Activated CD8-positive, alpha-beta T cell treated with anti-CD3 and anti-CD28 coated beads, Interleukin-2, amount 10 ng/mL, durations not matched to agents 7 days and 5 days (primary cell): ENCODE results near the gene CAMSAP1. TPM values are rescaled to one million over a fixed set of nuclear protein-coding genes. Genes with fewer than 3 reads are reported as not detected.
"Not testable (repeated sequence)": the region's sequence is repeated elsewhere in the genome, so short reads cannot be mapped to it uniquely, and the experiment has no call there.

Experiments
- ATAC-seq: fragments of 150-1000 bp; cut with Tn5 transposase; one replicate; pipeline ENCODE4 v1.10.0; 2021; ENCODE audit warnings: moderate library complexity
- CTCF ChIA-PET: fragments of 350-600 bp; sonication (Branson Sonifier 250); formaldehyde crosslinking; loops from one replicate; lab custom pipeline; 2021; ENCODE audit warnings: antibody characterized with exemption; lab: Charles Lee
- POLR2A ChIA-PET: fragments of 350-600 bp; sonication (Branson Sonifier 250); formaldehyde crosslinking; loops from one replicate; lab custom pipeline; 2021; ENCODE audit warnings: antibody characterized with exemption; lab: Charles Lee
- DNase-seq: peaks from one replicate; pipeline ENCODE4 v3.0.0-alpha.2; 2020
- H3K27ac Mint-ChIP-seq: one replicate; pipeline ENCODE4 v1.8.0; 2021; ENCODE audit warnings: mild to moderate bottlenecking, mixed read lengths
- H3K27me3 Mint-ChIP-seq: one replicate; pipeline ENCODE4 v1.8.0; 2021; ENCODE audit warnings: low read depth, mixed read lengths
- H3K36me3 Mint-ChIP-seq: one replicate; pipeline ENCODE4 v1.8.0; 2021; ENCODE audit warnings: low read depth, mixed read lengths
- H3K4me1 Mint-ChIP-seq: one replicate; pipeline ENCODE4 v1.8.0; 2021; ENCODE audit warnings: low read depth, mixed read lengths
- H3K4me3 Mint-ChIP-seq: one replicate; pipeline ENCODE4 v1.8.0; 2021; ENCODE audit warnings: mild to moderate bottlenecking, mixed read lengths
- H3K9me3 Mint-ChIP-seq: one replicate; pipeline ENCODE4 v1.8.0; 2022; ENCODE audit warnings: mixed read lengths; ENCODE audit not compliant: insufficient read depth
- total RNA-seq, 2 experiments: library from RNA; stranded (reverse); gene quantifications; one replicate each; pipeline ENCODE4 v1.2.3, GENCODE V29; 2021

CAMSAP1 gene
- total RNA-seq, 2 experiments from 2014 or later, result 20.3 to 21.5 TPM

GRCh38 chr9:135924628-135925338 is 17.4 kb upstream of the CAMSAP1 start:
- no peak for DNase-seq
- Mint-ChIP-seq H3K4me3 (no peak overlapping the region), H3K27me3 (no peaks in the 10 kb centered on the region), H3K36me3 (no peaks in the 10 kb centered on the region), H3K27ac (no peak overlapping the region), H3K9me3 (no peaks in the 10 kb centered on the region), H3K4me1 (peaks cover 6% of the 10 kb centered on the region)
- POLR2A ChIA-PET, result interaction anchor here (0.6 kb wide), 1 partner anchor 93 kb away, joined by 3 read pairs; no protein-coding TSS in a partner anchor
- CTCF ChIA-PET, result interaction anchor here (1.0 kb wide), 2 partner anchors 37 to 49 kb away, joined by 3 to 4 read pairs; partner anchors contain the start of gene UBAC1
- ATAC-seq, result no peak

DNA sequence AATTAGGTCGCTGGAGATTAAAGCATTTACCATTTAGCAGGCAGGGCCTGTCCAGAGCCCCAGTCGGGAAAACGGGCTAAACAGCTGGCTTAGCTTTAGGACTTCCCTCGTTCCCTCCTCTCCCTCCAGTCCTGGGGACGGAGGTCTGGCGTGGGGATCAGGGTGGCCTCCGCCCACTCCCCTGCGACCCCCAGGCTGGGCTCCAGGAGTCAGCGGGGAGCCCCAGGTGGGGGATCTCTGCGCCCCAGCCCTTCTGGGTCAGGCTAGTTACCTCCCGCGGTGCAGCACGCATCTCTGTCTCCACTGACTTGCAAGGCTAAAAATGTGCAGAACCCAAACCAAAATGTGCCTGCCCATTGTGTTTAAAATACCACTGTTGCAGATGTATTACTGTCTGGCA is 16.2 kb upstream of the CAMSAP1 start:
- no peak for ATAC-seq
- H3K4me3 Mint-ChIP-seq, result no peak overlapping the region
- CTCF ChIA-PET, result no interaction called here
- H3K9me3 Mint-ChIP-seq, result peaks cover 4% of the 10 kb centered on the region
- H3K4me1 Mint-ChIP-seq, result peaks cover 6% of the 10 kb centered on the region
- POLR2A ChIA-PET, result no interaction called here
- H3K27me3 Mint-ChIP-seq, result no peaks in the 10 kb centered on the region
- peaks cover 3% of the 10 kb centered on the region for H3K36me3 Mint-ChIP-seq
- no peak overlapping the region for H3K27ac Mint-ChIP-seq
- no peak for DNase-seq

GRCh38 chr9:135921749-135922310 is 14.5 kb upstream of the CAMSAP1 start:
- ChIA-PET CTCF (interaction anchor here (0.9 kb wide), 1 partner anchor 1080 kb away, joined by 3 read pairs; no protein-coding TSS in a partner anchor), POLR2A (no interaction called here)
- H3K9me3 Mint-ChIP-seq, result peaks cover 10% of the 10 kb centered on the region
- H3K36me3 Mint-ChIP-seq, result peaks cover 9% of the 10 kb centered on the region
- H3K27ac Mint-ChIP-seq, result no peak overlapping the region
- H3K27me3 Mint-ChIP-seq, result no peaks in the 10 kb centered on the region
- DNase-seq, result no peak
- no peak for ATAC-seq
- no peaks in the 10 kb centered on the region for H3K4me1 Mint-ChIP-seq
- H3K4me3 Mint-ChIP-seq, result no peak overlapping the region

DNA sequence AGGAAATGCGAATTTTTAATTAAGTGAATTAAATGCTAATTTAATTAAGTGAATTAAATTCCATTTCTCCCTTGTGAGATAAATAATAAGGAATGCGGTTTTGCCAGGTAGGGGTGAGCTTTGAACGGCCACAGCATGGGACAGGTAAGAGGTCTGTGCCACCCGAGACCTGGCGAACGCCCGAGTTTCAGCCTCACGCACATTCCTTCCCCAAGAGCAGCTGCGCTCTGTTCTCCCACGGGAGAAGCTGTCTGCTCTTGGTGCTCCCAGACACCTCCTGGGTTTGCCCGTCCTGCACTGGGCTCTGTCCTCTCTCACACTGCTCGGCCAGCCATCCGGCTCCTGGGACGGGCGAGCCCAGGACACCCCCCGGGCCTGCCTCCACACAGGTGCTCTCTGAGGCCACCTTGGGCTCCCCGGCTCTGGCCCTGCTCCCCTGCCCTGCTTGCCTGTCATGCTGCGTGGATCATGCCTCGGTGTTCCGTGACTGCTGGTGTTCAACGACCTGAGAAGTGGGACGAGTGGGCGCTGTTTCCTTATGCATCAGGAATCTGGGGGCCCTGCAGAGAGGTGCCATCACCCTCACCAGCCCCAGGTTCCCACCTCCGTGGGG is 13.7 kb upstream of the CAMSAP1 start:
- Mint-ChIP-seq H3K9me3 (peaks cover 15% of the 10 kb centered on the region), H3K4me3 (no peak overlapping the region), H3K36me3 (peaks cover 15% of the 10 kb centered on the region), H3K4me1 (no peaks in the 10 kb centered on the region), H3K27me3 (no peaks in the 10 kb centered on the region), H3K27ac (no peak overlapping the region)
- no peak for DNase-seq
- POLR2A ChIA-PET, result no interaction called here
- ATAC-seq, result no peak
- CTCF ChIA-PET, result no interaction called here

- Mint-ChIP-seq H3K4me1 (no peaks in the 10 kb centered on the region), H3K36me3 (peaks cover 22% of the 10 kb centered on the region), H3K9me3 (peaks cover 22% of the 10 kb centered on the region), H3K4me3 (no peak overlapping the region), H3K27ac (no peak overlapping the region), H3K27me3 (no peaks in the 10 kb centered on the region)
- ATAC-seq (no peak), DNase-seq (no peak)
- POLR2A ChIA-PET, result no interaction called here
- CTCF ChIA-PET, result no interaction called here
Measured at GRCh38 chr9:135920256-135920930, 13.0 kb upstream of the CAMSAP1 start.

DNA sequence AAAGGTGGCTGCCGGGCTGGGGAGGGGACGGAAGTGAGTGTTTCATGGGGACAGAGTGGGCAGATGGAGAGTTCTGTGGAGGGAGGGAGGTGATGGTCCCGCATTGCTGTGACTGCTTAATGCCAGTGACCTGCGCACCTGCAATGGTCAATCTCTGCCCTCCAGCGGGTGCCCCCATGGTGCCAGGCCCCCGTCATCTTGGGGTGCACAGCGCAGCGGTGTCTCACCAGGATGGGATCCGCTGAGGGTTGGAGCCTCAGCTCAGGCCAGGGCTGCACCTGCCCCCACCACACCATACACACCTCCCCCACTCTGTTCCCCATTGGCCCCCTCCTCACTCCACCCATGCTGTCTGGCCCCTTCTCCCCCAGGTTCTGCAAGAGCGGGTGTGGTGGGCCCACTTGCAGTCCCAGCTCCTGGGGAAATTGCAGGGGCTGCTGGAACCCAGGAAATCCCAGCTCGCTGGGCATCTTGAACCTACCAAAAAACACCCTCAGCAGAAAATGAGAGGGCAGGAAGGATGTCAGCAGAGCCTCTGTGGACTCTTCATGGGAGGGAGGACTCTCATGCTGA is 12.1 kb upstream of the CAMSAP1 start:
- DNase-seq, result no peak
- no peak overlapping the region for H3K27ac Mint-ChIP-seq
- no peaks in the 10 kb centered on the region for H3K27me3 Mint-ChIP-seq
- peaks cover 24% of the 10 kb centered on the region for H3K9me3 Mint-ChIP-seq
- no peak overlapping the region for H3K4me3 Mint-ChIP-seq
- ChIA-PET POLR2A (no interaction called here), CTCF (no interaction called here)
- H3K36me3 Mint-ChIP-seq, result peaks cover 31% of the 10 kb centered on the region
- H3K4me1 Mint-ChIP-seq, result no peaks in the 10 kb centered on the region
- ATAC-seq, result no peak

GRCh38 chr9:135916227-135916626 is 8.9 kb upstream of the CAMSAP1 start:
- ATAC-seq, DNase-seq, H3K27ac Mint-ChIP-seq, H3K27me3 Mint-ChIP-seq, H3K4me3 Mint-ChIP-seq, H3K4me1 Mint-ChIP-seq, POLR2A ChIA-PET, CTCF ChIA-PET: not testable (repeated sequence)
- H3K36me3 Mint-ChIP-seq, result peaks cover 51% of the 10 kb centered on the region
- H3K9me3 Mint-ChIP-seq, result peaks cover 30% of the 10 kb centered on the region

DNA sequence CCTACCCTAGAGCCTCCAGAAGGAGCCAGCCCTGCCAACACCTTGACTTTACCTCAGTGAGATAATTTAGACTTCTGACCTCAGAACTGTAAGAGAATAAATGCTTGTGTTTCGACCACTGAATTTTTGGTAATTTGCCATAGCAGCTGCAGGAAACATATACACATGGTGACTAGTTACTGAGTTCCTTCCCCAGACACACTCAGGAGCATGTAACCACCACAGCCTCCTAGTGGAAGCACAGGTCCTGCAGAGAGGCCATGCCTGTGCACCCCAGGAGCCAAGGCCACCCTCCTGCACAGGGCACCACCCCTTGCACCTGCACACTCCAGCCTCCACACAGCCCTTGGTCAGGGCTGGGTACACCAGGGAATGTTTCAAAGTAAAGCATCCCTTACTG is 7.6 kb upstream of the CAMSAP1 start:
- ATAC-seq (no peak), DNase-seq (no peak)
- peaks cover 9% of the 10 kb centered on the region for H3K4me1 Mint-ChIP-seq
- no peak overlapping the region for H3K27ac Mint-ChIP-seq
- no peaks in the 10 kb centered on the region for H3K27me3 Mint-ChIP-seq
- POLR2A ChIA-PET, result interaction anchor here (0.8 kb wide), 1 partner anchor 45 kb away, joined by 3 read pairs; no protein-coding TSS in a partner anchor
- H3K9me3 Mint-ChIP-seq, result peaks cover 30% of the 10 kb centered on the region
- peaks cover 62% of the 10 kb centered on the region for H3K36me3 Mint-ChIP-seq
- H3K4me3 Mint-ChIP-seq, result no peak overlapping the region
- CTCF ChIA-PET, result no interaction called here

- CTCF ChIA-PET, H3K27me3 Mint-ChIP-seq, H3K27ac Mint-ChIP-seq, DNase-seq, ATAC-seq, POLR2A ChIA-PET, H3K4me3 Mint-ChIP-seq: not testable (repeated sequence)
- H3K9me3 Mint-ChIP-seq, result peaks cover 16% of the 10 kb centered on the region
- peaks cover 61% of the 10 kb centered on the region for H3K36me3 Mint-ChIP-seq
- peaks cover 24% of the 10 kb centered on the region for H3K4me1 Mint-ChIP-seq
Measured at GRCh38 chr9:135911233-135911632, 3.9 kb upstream of the CAMSAP1 start.

DNA sequence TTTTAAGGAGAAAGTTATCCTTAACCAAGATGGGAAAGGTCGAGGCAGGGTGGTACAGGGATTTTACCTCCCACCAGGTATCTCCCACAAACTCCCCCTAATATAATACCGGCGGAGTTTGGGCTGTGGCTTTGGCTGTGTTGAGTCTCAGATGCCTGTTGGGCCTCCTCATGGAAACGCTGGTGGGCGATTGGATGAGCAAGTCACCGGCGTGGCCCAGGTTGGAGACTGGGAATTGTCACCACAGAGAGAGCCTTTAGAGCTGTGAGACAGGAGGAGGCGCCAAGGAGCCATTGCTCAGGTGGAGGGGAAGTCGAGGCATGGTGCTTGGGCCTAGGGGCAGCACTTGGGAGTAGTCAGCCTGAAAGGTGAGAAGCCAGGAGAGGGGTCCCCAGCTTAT is 3.4 kb upstream of the CAMSAP1 start:
- ChIA-PET CTCF (no interaction called here), POLR2A (no interaction called here)
- Mint-ChIP-seq H3K27ac (no peak overlapping the region), H3K9me3 (peaks cover 12% of the 10 kb centered on the region), H3K27me3 (no peaks in the 10 kb centered on the region), H3K4me3 (no peak overlapping the region), H3K36me3 (peaks cover 58% of the 10 kb centered on the region), H3K4me1 (peaks cover 28% of the 10 kb centered on the region)
- ATAC-seq (no peak), DNase-seq (no peak)

GRCh38 chr9:135910216-135910615 is 2.9 kb upstream of the CAMSAP1 start:
- H3K36me3 Mint-ChIP-seq, result peaks cover 57% of the 10 kb centered on the region
- ChIA-PET CTCF (no interaction called here), POLR2A (no interaction called here)
- DNase-seq (no peak), ATAC-seq (no peak)
- no peak overlapping the region for H3K27ac Mint-ChIP-seq
- H3K4me1 Mint-ChIP-seq, result peaks cover 34% of the 10 kb centered on the region
- peaks cover 7% of the 10 kb centered on the region for H3K9me3 Mint-ChIP-seq
- no peak overlapping the region for H3K4me3 Mint-ChIP-seq
- no peaks in the 10 kb centered on the region for H3K27me3 Mint-ChIP-seq
